HG03280 (cell line): ENCODE results near the gene RNF169.

ENCODE experiments used
- ATAC-seq: cut with Tn5 transposase; IDR thresholded peaks from one replicate; pipeline ENCODE4 v1.9.1; 2021; ENCODE audit warnings: mild to moderate bottlenecking, moderate library complexity; ENCODE audit not compliant: unreplicated experiment

The RNF169 gene, protein sequence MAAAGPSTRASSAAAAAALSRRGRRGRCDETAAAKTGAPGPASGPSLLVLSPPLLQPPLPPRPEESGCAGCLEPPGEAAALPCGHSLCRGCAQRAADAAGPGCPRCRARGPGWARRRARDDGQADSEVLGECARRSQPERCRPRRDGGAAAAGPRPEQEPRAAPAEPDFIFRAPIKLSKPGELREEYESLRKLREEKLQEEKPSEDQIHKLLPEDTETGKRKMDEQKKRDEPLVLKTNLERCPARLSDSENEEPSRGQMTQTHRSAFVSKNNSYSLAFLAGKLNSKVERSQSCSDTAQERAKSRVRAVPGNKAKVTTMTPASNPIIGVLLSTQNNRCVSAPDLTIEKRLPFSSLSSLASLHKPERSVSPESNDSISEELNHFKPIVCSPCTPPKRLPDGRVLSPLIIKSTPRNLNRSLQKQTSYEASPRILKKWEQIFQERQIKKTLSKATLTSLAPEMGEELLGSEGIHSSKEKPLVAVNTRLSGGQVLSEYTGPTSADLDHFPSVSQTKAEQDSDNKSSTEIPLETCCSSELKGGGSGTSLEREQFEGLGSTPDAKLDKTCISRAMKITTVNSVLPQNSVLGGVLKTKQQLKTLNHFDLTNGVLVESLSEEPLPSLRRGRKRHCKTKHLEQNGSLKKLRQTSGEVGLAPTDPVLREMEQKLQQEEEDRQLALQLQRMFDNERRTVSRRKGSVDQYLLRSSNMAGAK

DNA sequence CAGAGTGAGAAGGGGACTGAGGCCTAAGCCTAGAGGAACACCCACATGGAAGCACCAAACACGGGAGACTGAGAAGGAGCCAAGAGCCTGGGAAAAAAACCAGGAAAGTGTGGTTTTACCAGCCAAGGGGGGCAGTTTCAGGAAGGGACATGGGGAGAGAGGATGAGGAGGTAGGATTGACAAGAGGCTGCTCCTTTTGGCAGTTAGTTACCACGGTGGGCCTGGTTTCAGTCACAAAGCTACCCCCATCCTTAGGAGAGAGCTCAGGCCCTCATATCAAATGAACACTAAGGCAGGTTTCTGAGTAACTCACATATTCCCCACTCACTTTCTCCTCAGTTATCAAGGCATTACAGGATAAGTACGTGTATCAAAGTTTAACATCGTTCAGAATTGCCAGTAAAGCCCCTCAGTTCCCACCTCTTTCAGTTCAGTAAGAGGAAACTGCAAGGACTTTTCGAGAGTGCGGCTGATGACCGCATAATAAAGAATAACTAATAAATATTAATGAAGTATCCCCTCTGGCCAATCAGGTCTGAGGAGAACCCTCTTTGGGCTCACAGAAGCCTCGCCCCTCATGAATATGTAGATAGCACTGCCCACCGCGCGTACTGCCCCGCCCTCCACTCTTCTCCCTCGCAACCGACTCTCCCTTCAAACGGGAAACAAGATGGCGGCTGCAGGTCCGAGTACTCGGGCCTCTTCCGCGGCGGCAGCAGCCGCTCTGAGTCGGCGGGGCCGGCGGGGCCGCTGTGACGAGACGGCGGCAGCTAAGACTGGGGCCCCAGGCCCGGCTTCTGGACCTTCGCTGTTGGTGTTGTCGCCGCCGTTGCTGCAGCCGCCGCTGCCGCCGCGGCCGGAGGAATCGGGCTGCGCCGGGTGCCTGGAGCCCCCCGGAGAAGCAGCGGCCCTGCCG lies at the start of gene RNF169:
Gene RNF169, plus strand, starts transcription at position 639 of the 916 bp plus-strand sequence. Its CDS starts 32 bp downstream, at position 671.
- peak; percentile 98 for ATAC-seq

DNA sequence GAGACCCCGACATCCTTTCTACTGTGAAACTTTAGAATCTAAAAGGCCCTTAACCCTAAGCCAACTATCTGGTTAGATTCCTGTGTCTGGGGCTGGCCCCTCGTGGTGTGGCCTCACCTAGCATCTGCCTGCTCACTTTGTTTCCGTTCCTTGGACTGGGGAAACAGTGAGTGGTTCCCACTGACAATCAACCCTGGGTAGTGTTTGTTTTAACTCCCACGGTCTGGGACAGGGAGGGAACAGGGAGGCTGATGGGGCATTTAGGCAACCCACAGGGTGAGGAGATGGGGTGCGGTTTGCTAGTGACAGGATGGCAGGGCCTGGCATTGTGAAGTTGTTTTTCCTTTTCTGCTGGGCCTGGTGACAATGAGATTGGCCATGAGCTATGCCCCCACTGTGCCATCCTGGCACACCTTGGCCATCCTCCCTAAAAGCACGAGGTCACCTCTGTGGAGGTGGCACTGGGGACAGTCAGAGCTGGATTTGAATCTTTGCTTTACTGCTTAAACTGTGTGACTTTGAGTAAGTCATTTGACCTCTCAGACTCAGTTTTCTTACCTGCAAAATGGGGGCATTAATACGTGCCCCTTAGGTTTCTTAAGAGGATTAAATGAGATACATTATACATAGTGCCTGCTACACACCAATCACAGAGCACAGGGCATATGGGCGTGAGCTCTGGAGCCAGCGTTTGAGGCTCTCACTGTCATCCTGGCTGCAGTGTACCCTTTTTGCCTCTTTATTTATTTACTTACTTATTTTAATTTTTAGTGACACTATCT lies 48.8 kb upstream of the RNF169 start:
- ATAC-seq = no peak

DNA sequence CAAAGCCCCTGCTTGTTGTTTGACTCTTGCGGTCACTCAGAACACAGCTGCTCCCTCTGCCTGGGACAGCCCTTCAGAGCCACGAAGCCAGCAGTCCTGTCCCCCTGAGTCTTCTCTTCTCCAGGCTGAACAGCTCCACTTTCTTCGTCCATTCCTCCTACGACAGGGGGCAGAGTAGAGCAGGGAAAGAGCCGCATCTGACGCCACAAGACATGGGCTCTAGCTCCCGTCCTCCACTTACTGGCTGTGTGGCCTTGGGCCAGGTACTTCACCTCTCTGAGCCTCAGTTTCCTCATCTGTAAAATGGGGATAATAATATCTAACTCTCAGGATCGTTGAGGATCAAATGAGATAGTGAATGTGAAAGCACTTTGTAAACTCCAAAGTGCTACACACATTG lies 47.3 kb upstream of the RNF169 start:
- ATAC-seq = no peak

DNA sequence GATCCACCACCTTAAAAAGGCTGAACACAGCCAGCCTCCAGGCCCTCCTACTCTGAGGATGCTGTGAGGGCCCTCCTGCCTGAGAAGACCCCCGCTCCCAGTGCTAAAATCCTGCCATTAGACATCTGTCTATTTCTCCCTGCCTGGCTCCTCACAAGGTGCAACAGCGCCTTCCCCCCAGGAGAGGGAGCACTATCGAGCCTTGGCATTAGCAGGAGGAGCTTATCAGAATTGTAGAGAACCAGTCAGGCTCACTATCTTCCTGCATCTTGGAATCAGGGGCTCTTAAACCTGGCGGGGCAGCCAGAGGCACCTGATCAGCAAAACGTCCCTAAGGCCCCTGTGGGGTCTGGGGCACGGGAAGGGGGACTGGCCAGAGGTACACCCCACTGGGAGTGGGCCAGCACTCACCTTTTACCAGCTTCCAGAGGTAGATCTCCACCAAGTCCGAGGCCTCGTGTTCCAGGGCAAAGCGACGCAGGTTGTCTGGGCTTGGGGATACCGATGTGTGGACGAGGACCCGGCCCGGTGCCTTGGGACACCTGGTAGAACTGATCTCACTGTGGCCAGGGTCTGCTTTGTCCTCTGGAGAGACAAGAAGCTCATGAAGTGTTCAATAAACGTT lies 46.2 kb upstream of the RNF169 start:
- no peak for ATAC-seq

DNA sequence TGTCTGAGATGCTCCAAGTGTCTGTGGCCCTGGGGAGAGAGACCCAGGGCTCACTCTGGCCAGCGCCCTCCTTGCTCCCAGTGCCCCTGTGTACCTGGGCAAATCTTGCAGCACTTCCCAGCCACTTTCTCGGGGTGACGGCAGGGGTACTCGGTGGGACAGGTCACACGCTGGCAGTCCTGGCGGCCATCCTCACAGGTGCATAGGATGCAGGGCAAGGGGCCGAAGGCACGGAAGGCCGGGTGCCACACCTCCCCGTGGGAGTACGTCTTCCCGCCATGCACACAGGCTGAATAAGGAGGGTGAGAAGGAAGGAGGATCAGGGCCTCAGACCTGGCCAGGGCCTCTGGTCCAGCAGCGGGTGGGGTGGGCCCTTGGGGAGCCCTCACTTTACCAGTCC lies 45.4 kb upstream of the RNF169 start:
- ATAC-seq = no peak

DNA sequence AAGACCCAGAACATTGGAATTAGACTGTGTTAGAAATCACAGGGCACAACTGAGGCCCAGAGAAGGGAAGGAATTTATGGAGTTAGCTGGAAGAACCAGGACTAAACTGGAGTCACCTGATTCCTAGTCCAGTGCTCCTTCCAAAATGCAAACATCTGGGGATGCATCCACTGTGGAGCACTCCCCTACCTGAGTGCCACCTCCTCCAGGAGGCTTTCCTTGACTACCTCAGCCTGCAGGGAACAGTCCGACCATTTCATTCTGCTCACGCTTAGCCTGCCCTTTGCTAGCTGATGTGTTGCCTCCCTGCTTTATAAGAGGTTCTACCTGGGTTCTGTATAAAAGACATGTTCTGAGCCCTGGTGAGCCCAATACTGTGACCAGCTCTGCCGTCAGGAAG lies 41.5 kb upstream of the RNF169 start:
- no peak for ATAC-seq

DNA sequence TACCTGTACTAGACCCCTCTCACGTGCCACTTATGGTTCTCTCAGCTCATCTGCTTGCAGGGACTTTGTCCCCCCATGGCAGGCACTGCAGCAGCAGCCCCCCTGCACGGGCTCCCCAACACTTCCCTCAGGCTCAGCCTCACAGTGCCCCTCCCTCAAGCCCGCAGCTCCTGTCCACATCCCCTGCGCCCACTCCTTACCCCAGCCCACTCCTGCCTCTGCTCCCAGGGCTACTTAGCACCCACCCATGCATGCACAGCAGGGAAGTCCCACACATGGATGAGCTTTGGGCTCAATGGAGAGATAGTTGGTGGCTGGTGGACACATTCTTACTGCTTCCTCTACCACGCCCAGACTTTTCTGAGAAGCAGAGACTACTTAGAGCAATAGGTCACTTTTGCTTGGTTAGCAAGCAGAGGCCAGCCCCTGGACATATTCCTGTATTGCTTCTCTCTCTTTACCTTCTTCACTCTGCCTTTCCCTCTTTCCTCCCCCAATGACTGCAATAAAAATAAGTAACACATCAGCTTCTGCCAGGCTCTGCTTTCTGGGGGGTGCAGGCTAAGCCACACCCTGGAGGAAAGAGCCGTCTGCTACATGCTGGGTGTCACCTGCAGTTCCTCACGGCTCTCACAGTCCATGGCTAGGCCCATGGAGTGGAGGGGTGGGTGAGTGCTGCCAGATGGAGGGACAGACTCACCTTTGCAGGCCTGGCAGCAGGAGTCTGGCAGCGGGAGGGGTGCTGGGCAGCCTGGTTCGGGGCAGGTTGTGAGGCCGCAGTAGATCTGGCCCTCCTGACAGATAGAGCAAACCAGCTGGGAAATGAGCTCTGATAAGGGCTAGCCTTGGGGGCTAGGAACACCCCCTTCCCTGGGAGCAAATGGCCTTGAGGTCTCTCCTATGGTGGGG lies 40.8 kb upstream of the RNF169 start:
- ATAC-seq = no peak

DNA sequence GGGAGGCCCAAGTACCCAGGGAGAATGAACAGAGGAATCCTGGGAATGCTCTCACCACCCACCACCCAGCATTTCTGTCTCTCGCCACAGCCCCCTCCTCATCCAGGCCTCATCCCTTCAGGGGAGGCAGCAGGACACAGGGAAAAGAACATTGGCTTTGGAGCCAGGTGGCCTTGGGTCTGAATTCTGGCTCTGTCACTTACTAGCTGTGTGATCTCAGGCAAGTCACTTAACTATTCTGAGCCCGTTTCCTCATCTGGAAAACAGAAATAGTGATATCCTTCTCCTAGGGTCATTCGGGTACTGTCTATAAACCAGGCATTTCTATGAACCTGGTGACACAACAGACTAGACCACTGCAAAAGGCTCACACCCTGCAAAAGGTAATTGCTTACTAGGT lies 39.5 kb upstream of the RNF169 start:
- ATAC-seq = no peak

DNA sequence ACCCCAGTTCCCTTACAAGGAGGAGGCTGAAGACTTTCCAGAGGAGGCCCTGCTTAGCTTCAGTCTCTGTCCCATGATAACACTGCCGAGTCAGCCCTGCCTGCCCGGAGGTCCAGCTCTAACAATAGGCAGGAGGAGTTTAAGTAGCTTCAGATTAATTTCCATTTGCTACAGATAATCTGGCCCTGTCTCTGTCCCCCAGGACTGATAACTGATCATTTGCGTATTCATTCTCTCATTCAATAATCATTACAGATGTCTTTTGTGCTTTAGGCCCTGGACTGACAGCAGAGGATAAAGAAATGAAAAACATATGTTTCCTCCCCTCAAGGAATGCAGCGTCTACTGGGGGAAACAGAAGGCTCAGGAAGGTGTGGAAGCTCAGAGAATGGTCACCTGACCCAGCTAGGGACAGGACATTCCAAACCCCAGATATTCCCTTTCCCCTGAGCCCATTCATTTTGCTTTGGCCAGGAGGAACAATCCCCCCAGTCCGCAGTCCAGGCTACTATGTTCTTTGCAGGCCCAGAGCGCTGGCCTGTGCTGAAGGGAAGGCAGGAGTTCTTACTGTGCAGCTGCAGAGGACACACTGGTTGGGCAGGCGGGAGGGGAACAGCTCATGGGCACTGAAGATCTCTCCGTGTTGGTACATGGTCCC lies 38.2 kb upstream of the RNF169 start:
- no peak for ATAC-seq

DNA sequence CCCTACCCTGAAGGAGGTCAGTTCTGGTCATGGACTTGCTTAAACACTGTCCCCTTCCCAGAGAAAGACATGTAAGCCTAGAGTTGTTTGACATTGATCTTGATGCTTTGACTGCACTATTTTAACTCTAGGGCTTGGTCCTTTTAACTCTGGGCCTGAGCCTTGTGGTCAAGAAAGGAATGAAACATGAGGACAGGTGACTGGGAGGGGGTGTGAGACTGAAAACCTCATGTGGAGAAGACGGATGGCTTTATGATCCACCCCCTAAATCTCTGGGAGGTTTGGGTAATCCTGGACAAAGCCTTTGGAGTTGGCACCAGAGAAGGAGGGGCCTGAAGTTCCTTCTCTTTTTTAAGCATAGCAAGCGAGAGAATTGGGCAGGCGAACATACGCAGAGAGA lies 35.0 kb upstream of the RNF169 start:
- ATAC-seq = no peak

DNA sequence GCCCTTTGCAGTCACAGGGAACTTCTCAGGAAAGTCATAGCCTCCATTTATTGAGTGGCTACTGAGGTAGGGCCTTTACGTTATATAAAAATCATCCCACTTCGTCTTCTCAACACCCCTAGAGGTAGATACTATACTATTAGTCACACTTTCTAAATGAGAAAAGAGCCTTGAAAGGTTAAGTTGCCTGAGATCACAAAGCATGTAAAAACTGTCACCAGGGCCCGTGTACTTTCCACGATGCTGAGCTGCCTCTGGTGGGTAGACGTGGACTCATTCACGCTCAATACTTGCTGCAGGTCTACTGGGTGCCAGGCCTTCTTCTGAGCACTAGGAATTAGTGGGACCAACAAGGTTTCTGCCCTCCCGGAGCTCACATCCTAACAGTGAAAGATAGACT lies 33.7 kb upstream of the RNF169 start:
- no peak for ATAC-seq

DNA sequence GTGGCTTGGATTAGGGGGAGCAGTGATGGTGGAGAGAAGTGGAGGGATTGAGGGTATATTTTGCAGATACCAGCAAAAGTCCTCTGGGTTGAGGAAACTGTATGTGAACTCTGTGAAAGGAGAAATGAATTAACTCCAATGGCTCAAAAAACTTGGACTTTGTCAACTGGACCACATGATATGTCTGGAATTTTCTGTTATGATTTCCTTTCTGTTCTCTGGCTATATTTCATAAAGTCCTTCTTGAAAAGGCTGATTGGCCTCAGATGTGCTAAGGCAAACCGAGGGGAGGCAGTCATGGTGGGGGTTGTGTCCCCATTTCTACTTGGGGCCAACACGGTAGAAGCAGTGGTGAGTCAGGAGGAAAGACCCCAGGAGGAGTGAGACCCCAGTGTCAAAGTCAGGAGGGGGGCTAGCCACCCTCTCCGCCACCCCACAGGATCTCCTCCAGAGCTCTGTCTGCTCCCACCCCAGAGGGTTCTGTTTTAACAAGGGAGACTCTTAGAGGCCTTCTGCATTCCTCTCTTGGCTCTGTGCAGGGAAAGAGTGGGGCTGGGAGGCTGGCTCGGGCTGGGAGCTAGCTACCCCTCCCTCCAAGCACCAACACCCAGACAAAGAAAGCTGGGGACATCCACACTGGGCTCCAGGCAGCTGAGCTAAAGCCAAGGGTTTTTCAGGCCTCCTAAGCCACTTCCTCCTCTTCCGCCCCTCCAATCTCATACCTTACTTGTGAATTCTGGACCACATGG lies 31.3 kb upstream of the RNF169 start:
- no peak for ATAC-seq

DNA sequence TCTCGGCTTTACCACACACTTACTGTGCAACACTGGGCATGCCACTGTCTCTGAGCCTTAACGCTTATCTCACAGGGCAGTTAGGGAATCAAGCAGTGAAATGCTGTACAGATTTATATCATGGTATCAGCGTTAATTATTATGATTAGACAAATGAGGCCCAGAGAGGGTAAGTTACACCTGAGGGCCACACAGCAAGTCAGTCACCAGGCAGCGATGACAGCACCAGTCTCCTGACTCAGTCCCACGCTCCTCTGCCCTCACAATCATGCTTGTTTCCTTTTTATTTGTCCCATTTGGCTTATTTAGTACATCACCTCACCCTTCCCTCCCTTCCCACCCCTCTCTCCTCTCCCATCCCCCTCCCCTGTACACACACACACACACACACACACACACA lies 29.6 kb upstream of the RNF169 start:
- no peak for ATAC-seq

DNA sequence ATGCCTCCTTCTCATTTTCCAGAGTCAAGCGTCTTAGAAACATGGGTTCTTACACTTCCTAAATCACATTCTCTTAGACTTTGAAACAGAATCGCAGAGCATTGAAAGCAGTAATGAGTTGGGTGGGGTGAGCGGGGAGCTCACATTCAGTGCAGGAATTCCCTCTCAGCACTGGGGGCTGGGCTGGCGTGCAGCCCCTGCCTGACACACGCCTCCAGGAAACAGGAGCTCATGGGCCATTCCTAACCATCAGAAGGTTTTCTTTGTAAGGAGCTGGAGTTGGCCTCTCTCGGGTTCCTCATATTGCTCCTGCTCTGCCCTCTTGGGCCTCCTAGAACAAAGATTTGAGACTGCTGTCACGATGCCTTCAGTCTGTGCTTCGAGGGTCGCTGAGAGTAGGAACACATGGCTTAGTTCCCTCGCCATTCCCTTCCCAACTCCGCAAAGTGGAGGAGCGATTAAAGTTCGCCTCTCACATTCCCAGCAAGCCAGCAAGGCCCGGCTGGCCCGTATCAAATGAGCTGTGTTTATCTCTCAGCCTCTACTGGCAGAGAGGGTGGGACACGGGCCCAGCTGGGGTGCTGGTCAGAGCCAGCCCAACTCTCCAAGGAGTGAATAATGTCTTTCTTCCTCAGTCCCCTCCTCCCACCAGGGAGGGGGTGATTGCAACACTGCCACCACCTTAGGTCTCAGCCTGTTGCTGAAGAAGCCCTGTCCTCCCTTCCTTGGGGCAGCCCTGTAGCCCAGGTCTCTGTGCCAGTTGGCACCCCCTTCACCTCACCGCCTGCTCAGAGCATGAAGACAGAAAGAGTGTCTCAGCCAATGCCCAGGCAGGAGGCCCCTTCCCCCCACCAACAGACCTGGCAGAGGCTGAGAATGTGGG lies 27.8 kb upstream of the RNF169 start:
- ATAC-seq = no peak

DNA sequence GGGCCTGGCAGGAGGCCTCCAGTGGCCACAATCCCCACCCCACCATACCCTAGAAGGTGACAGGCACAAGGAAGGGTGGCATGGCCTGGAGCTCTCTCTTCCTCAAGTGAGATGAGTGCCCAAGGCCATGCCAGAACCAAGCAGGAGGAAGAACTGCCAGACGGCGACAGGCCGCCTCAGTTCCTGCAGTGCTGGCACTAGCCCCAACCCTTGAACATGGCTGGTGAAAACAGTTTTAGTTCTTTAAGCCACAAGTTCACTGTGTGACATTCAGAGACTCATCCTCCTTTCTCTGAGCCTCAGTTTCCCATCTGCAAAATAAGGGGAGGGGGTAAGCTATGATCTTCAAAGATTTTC lies 27.2 kb upstream of the RNF169 start:
- ATAC-seq = no peak

DNA sequence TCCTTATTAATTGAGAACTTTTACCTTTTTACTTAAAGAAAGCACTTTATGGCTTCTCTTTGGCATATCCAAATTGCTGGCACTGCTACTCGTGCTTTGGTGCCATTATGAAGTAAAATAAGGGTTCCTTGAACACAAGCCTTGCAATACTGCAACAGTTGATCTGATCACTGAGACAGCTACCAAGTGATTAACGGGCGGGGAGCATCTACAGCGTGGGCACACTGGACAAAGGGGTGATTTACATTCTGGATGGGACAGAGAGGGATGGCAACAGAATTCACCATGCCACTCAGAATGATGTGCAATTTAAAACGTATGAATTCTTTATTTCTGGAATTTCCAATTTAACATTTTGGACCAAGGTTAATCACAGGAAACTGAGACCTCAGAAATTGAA lies 25.1 kb upstream of the RNF169 start:
- no peak for ATAC-seq

DNA sequence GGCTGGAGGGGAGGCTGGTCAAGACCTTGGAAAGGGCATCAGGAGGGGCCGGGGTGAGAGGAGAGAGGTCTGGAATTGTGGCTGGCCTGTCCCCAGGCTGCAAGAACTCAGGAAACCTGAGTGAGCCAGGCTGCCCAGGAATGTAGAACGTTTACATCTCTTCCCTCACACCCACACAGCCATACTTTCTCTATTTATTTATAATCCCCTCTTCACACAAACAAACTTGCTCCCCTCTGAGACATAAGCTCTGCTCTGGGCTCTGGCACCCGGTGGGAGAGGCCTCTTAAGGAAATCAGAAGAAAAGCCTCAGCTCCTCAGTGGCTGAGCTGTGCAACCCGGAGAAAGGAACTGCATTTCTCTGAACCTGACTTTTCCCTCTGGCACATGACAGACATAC lies 22.9 kb upstream of the RNF169 start:
- no peak for ATAC-seq
